HCT116 (cell line): Measurements from ENCODE around the gene TRPC6. TPM values are rescaled to one million over a fixed set of nuclear protein-coding genes. Genes with fewer than 3 reads are reported as not detected.

Experiments
- ATAC-seq: fragments of 200-7000 bp; cut with Tn5 transposase; 2 replicates; pipeline ENCODE4 v1.9.1; 2020; ENCODE audit warnings: mild to moderate bottlenecking, moderate library complexity
- BruUV-seq: library from RNA; stranded (reverse); fragments of 400-500 nt; replicated peaks from 2 replicates; lab custom pipeline; 2021; lab: Mats Ljungman, UMichigan
- CTCF ChIA-PET: fragments of 300-600 bp; sonication (Branson Sonifier 250); formaldehyde crosslinking; loops from one replicate; lab custom pipeline; 2021; ENCODE audit warnings: antibody characterized with exemption; lab: Charles Lee
- POLR2A ChIA-PET: fragments of 300-600, 350-600 bp; sonication (Branson Sonifier 250); formaldehyde crosslinking; loops from one replicate; lab custom pipeline; 2021; ENCODE audit warnings: antibody characterized with exemption; lab: Charles Lee
- RAD21 ChIA-PET, 2 experiments: fragments of 300-600 bp; sonication (Branson Sonifier 250); formaldehyde crosslinking; loops; one replicate each; lab custom pipeline; 2023; ENCODE audit warnings: low total read pairs in 2 of 2; ENCODE audit not compliant: uncharacterized antibody in 2 of 2, unreplicated experiment in 2 of 2, low non-redundant PET in 1 of 2; lab: Charles Lee
- DNase-seq: peaks from one replicate; pipeline ENCODE4 v3.0.0-alpha.2; 2010; ENCODE audit warnings: low read depth, low spot score
- H2AFZ ChIP-seq: fragments of 200-600 bp; shearing (Covaris generic), sonication (generic); 2 replicates; pipeline ENCODE4 v1.6.1; 2017; ENCODE audit warnings: low read depth, mixed run types, mixed read lengths, antibody characterized with exemption, low read length; ENCODE audit not compliant: poor library complexity, severe bottlenecking
- H3K27ac ChIP-seq: 2 replicates; pipeline ENCODE4 v1.5.1; 2012; ENCODE audit warnings: low read depth, low read length
- H3K27me3 ChIP-seq: fragments of 200-600 bp; sonication (generic); 2 replicates; pipeline ENCODE4 v1.6.1; 2016; ENCODE audit warnings: mixed run types, low read length, mixed read lengths; ENCODE audit not compliant: insufficient read depth
- H3K36me3 ChIP-seq, 2 experiments: fragments of 200-500 bp in 1 of 2; fragments of 200-600 bp in 1 of 2; sonication (Bioruptor generic) in 1 of 2; sonication (generic) in 1 of 2; 2 replicates each; pipeline versions ENCODE4 v1.5.1 to v1.6.1; 2014 to 2016; ENCODE audit warnings: low read length in 2 of 2, inconsistent platforms in 1 of 2, mixed read lengths in 1 of 2, mixed run types in 1 of 2; ENCODE audit not compliant: insufficient read depth in 2 of 2, control insufficient read depth in 1 of 2
- H3K4me1 ChIP-seq, 2 experiments: fragments of 200-600 bp in 1 of 2; sonication (generic) in 1 of 2; 2 replicates each; pipeline versions ENCODE4 v1.5.1 to v1.6.1; 2012 to 2017; ENCODE audit warnings: low read length in 2 of 2, inconsistent platforms in 1 of 2, mild to moderate bottlenecking in 1 of 2, mixed read lengths in 1 of 2, mixed run types in 1 of 2, moderate library complexity in 1 of 2; ENCODE audit not compliant: insufficient read depth in 2 of 2, control insufficient read depth in 1 of 2
- H3K4me2 ChIP-seq: fragments of 200-600 bp; sonication (generic); 2 replicates; pipeline ENCODE4 v1.6.1; 2017; ENCODE audit warnings: mixed run types, low read length, mixed read lengths
- H3K4me3 ChIP-seq, 2 experiments: fragments of 200-600 bp in 1 of 2; sonication (generic) in 1 of 2; replicated peaks in 1 of 2; 2 replicates each; pipeline ENCODE4 v1.5.1; 2011 to 2016; ENCODE audit warnings: low read length in 2 of 2, control low read depth in 1 of 2, low read depth in 1 of 2, mild to moderate bottlenecking in 1 of 2, mixed read lengths in 1 of 2, mixed run types in 1 of 2
- H3K79me2 ChIP-seq: fragments of 200-600 bp; sonication (generic); 2 replicates; pipeline ENCODE4 v1.6.1; 2017; ENCODE audit warnings: mild to moderate bottlenecking, mixed run types, low read length, moderate library complexity, mixed read lengths; ENCODE audit not compliant: insufficient read depth
- H3K9ac ChIP-seq: fragments of 200-600 bp; sonication (generic); 2 replicates; pipeline ENCODE4 v1.6.1; 2016; ENCODE audit warnings: low read length, mixed read lengths
- H3K9me2 ChIP-seq: fragments of 200-600 bp; sonication (generic), shearing (Covaris generic); 2 replicates; pipeline ENCODE4 v1.6.1; 2017; ENCODE audit warnings: mixed run types, mild to moderate bottlenecking, moderate library complexity; ENCODE audit not compliant: insufficient read depth
- H3K9me3 ChIP-seq, 2 experiments: fragments of 200-500 bp in 1 of 2; fragments of 200-600 bp in 1 of 2; sonication (Bioruptor generic) in 1 of 2; sonication (generic) in 1 of 2; 2 replicates each; pipeline ENCODE4 v1.6.1; 2014 to 2017; ENCODE audit warnings: low read length in 2 of 2, mixed read lengths in 2 of 2, inconsistent platforms in 1 of 2, low read depth in 1 of 2, mild to moderate bottlenecking in 1 of 2, mixed run types in 1 of 2, moderate library complexity in 1 of 2; ENCODE audit not compliant: control insufficient read depth in 1 of 2, insufficient read depth in 1 of 2
- H4K20me1 ChIP-seq: fragments of 200-600 bp; sonication (generic), shearing (Covaris generic); 2 replicates; pipeline ENCODE4 v1.6.1; 2017; ENCODE audit warnings: mixed run types, mild to moderate bottlenecking, moderate library complexity; ENCODE audit not compliant: insufficient read depth
- CBX3 ChIP-seq: IDR thresholded peaks from 2 replicates; pipeline ENCODE4 v1.6.1; 2012; ENCODE audit warnings: low read depth
- EGR1 ChIP-seq: IDR thresholded peaks from 2 replicates; pipeline ENCODE4 v1.6.1; 2012; ENCODE audit warnings: low read depth
- ELF1 ChIP-seq: IDR thresholded peaks from 2 replicates; pipeline ENCODE4 v1.6.1; 2012; ENCODE audit warnings: low read depth, borderline replicate concordance
- EZH2 ChIP-seq: fragments of 200-600 bp; sonication (generic); IDR thresholded peaks from 2 replicates; pipeline ENCODE4 v1.6.1; 2017; ENCODE audit warnings: antibody characterized with exemption, mixed run types
- EZH2phosphoT487 ChIP-seq: fragments of 200-600 bp; IDR thresholded peaks from 2 replicates; pipeline ENCODE4 v1.6.1; 2018; ENCODE audit warnings: antibody characterized with exemption, borderline replicate concordance
- FOSL1 ChIP-seq: IDR thresholded peaks from 2 replicates; pipeline ENCODE4 v1.6.1; 2012; ENCODE audit warnings: low read depth
- JUND ChIP-seq: IDR thresholded peaks from 2 replicates; pipeline ENCODE4 v1.6.1; 2012
- RAD21 ChIP-seq: IDR thresholded peaks from 2 replicates; pipeline ENCODE4 v1.6.1; 2012; ENCODE audit warnings: low read depth, mild to moderate bottlenecking
- SIN3A ChIP-seq: IDR thresholded peaks from 2 replicates; pipeline ENCODE4 v1.6.1; 2012; ENCODE audit warnings: low read depth
- SRF ChIP-seq: IDR thresholded peaks from 2 replicates; pipeline ENCODE4 v1.6.1; 2012; ENCODE audit warnings: low read depth
- TCF7L2 ChIP-seq: IDR thresholded peaks from 2 replicates; pipeline ENCODE4 v1.7.0; 2011; ENCODE audit warnings: borderline replicate concordance, inconsistent platforms; ENCODE audit not compliant: insufficient read depth, insufficient read length; ENCODE audit errors: extremely low read depth
- YY1 ChIP-seq: IDR thresholded peaks from 2 replicates; pipeline ENCODE4 v1.6.1; 2011; ENCODE audit warnings: low read length, low read depth, moderate library complexity, mild to moderate bottlenecking; ENCODE audit not compliant: insufficient replicate concordance; ENCODE audit errors: extremely low read depth
- ZFX ChIP-seq: fragments of 450-650 bp; IDR thresholded peaks from 2 replicates; pipeline ENCODE4 v1.6.1; 2017
- ZNF274 ChIP-seq: fragments of 200-500 bp; sonication (Bioruptor generic); IDR thresholded peaks from 2 replicates; pipeline ENCODE4 v1.6.1; 2014; ENCODE audit warnings: mild to moderate bottlenecking, low read depth, low read length, inconsistent platforms
- intact Hi-C: fragments of 100-400 bp; cut with micrococcal nuclease; formaldehyde crosslinking; loops from 2 replicates; pipeline ENCODE4 v1.10.0; 2022
- total RNA-seq: library from RNA; stranded (reverse); gene quantifications from one replicate; pipeline ENCODE4 v1.2.1, GENCODE V29; 2021; ENCODE audit not compliant: unreplicated experiment
- TF ChIP-seq, protein P1 (sequence below): IDR thresholded peaks from 2 replicates; pipeline ENCODE4 v1.6.1; 2012; ENCODE audit warnings: low read depth
- TF ChIP-seq, protein P2 (sequence below): IDR thresholded peaks from 2 replicates; pipeline ENCODE4 v1.6.1; 2011; ENCODE audit warnings: mild to moderate bottlenecking, low read length, moderate library complexity; ENCODE audit not compliant: insufficient replicate concordance; ENCODE audit errors: extremely low read depth
- TF ChIP-seq, protein P3 (sequence below), 3 experiments: fragments of 200-600 bp in 1 of 3; sonication (generic) in 1 of 3; IDR thresholded peaks in 2 of 3; conservative IDR thresholded peaks in 1 of 3; 2 replicates each; pipeline ENCODE4 v1.5.1; 2012 to 2017; ENCODE audit warnings: low read depth in 2 of 3, low read length in 2 of 3, antibody characterized with exemption in 1 of 3, borderline replicate concordance in 1 of 3, control low read depth in 1 of 3, mild to moderate bottlenecking in 1 of 3, mixed read lengths in 1 of 3, mixed run types in 1 of 3, moderate library complexity in 1 of 3; ENCODE audit not compliant: insufficient read depth in 1 of 3
- TF ChIP-seq, protein P4 (sequence below): IDR thresholded peaks from 2 replicates; pipeline ENCODE4 v1.6.1; 2012

The TRPC6 gene
- total RNA-seq, 1 experiment from 2014 or later: not detected

DNA sequence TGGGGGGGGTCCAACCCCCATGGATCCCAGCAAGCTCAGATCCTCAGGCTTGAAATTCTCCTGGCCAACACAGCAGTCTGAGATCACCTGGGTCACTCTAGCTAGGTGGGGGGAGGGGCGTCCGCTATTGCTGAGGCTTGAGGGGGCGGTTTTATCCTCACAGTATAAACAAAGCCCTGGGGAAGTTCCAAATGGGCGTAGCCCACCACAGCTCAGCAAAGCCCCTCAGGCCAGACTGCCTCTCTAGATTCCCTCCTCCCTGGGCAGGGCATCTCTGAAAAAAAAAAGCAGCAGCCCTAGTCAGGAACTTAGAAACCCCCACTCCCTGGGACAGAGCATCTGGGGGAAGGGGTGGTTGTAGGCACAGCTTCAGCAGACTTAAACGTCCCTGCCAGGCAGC is 16.7 kb downstream of the TRPC6 start (continued):
- no peak for TF ChIP-seq SRF
- TF ChIP-seq YY1: no peak
- TF ChIP-seq ZNF274: no peak
- no peak for TF ChIP-seq TCF7L2
- no peak for TF ChIP-seq EZH2phosphoT487
- no peak for TF ChIP-seq EGR1
- TF ChIP-seq, protein P1, sequence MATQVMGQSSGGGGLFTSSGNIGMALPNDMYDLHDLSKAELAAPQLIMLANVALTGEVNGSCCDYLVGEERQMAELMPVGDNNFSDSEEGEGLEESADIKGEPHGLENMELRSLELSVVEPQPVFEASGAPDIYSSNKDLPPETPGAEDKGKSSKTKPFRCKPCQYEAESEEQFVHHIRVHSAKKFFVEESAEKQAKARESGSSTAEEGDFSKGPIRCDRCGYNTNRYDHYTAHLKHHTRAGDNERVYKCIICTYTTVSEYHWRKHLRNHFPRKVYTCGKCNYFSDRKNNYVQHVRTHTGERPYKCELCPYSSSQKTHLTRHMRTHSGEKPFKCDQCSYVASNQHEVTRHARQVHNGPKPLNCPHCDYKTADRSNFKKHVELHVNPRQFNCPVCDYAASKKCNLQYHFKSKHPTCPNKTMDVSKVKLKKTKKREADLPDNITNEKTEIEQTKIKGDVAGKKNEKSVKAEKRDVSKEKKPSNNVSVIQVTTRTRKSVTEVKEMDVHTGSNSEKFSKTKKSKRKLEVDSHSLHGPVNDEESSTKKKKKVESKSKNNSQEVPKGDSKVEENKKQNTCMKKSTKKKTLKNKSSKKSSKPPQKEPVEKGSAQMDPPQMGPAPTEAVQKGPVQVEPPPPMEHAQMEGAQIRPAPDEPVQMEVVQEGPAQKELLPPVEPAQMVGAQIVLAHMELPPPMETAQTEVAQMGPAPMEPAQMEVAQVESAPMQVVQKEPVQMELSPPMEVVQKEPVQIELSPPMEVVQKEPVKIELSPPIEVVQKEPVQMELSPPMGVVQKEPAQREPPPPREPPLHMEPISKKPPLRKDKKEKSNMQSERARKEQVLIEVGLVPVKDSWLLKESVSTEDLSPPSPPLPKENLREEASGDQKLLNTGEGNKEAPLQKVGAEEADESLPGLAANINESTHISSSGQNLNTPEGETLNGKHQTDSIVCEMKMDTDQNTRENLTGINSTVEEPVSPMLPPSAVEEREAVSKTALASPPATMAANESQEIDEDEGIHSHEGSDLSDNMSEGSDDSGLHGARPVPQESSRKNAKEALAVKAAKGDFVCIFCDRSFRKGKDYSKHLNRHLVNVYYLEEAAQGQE: no peak
- no peak for TF ChIP-seq SIN3A
- TF ChIP-seq RAD21: no peak

DNA sequence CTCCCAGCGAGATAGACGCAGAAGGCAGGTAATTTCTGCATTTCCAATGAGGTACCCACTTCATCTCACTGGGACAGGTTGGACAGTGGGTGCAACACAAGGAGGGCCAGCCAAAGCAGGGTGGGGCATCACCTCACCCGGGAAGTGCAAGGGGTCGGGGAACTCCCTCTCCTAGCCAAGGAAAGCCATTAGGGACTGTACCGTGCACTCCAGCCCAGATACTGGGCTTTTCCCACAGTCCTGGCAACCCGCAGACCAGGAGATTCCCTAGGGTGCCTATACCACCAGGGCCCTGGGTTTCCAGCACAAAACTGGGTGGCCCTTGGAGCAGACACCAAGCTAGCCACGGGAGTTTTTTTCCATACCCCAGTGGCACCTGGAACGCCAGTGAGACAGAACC is 17.2 kb downstream of the TRPC6 start:
- RAD21 ChIA-PET: no interaction called here
- POLR2A ChIA-PET: no interaction called here
- no TSS peak for BruUV-seq

More for the DNA sequence above, 17.2 kb downstream of the TRPC6 start:
- no peak for ATAC-seq
- DNase-seq: no peak
- intact Hi-C loops: no loop called here
- Histone ChIP-seq H3K4me1 (no peaks in the 10 kb centered on the region), H3K4me2 (no peak overlapping the region), H3K4me3 (no peak overlapping the region)
- TF ChIP-seq ELF1 (no peak), ZFX (no peak), JUND (no peak), EZH2 (no peak), SRF (no peak), CBX3 (no peak), SIN3A (no peak), EGR1 (no peak), FOSL1 (no peak), YY1 (no peak), ZNF274 (no peak)
- TF ChIP-seq, protein P2, sequence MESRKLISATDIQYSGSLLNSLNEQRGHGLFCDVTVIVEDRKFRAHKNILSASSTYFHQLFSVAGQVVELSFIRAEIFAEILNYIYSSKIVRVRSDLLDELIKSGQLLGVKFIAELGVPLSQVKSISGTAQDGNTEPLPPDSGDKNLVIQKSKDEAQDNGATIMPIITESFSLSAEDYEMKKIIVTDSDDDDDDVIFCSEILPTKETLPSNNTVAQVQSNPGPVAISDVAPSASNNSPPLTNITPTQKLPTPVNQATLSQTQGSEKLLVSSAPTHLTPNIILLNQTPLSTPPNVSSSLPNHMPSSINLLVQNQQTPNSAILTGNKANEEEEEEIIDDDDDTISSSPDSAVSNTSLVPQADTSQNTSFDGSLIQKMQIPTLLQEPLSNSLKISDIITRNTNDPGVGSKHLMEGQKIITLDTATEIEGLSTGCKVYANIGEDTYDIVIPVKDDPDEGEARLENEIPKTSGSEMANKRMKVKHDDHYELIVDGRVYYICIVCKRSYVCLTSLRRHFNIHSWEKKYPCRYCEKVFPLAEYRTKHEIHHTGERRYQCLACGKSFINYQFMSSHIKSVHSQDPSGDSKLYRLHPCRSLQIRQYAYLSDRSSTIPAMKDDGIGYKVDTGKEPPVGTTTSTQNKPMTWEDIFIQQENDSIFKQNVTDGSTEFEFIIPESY: no peak
- TF ChIP-seq, protein P3, sequence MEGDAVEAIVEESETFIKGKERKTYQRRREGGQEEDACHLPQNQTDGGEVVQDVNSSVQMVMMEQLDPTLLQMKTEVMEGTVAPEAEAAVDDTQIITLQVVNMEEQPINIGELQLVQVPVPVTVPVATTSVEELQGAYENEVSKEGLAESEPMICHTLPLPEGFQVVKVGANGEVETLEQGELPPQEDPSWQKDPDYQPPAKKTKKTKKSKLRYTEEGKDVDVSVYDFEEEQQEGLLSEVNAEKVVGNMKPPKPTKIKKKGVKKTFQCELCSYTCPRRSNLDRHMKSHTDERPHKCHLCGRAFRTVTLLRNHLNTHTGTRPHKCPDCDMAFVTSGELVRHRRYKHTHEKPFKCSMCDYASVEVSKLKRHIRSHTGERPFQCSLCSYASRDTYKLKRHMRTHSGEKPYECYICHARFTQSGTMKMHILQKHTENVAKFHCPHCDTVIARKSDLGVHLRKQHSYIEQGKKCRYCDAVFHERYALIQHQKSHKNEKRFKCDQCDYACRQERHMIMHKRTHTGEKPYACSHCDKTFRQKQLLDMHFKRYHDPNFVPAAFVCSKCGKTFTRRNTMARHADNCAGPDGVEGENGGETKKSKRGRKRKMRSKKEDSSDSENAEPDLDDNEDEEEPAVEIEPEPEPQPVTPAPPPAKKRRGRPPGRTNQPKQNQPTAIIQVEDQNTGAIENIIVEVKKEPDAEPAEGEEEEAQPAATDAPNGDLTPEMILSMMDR (IDR thresholded peaks at IDR 0.05 in 2 of 3, conservative IDR thresholded peaks at IDR 0.05 in 1 of 3; ENCODE audit: borderline replicate concordance in 1 of 3, insufficient read depth in 1 of 3, low read depth in 2 of 3, low read length in 2 of 3): no peak
- TF ChIP-seq, protein P4, sequence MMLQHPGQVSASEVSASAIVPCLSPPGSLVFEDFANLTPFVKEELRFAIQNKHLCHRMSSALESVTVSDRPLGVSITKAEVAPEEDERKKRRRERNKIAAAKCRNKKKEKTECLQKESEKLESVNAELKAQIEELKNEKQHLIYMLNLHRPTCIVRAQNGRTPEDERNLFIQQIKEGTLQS: no peak
- TF ChIP-seq, all 23 proteins: peak for 0
- Histone ChIP-seq H3K36me3 (no peaks in the 10 kb centered on the region), H3K27me3 (no peaks in the 10 kb centered on the region), H2AFZ (no peak overlapping the region), H3K9me2 (no peaks in the 10 kb centered on the region), H3K9ac (no peak overlapping the region), H3K9me3 (no peaks in the 10 kb centered on the region), H3K27ac (no peak overlapping the region), H3K79me2 (no peaks in the 10 kb centered on the region), H4K20me1 (no peaks in the 10 kb centered on the region)
- CTCF ChIA-PET: no interaction called here
